NCI-H748 treated with DMSO at 0.1 percent for 48 hours (cell line): ENCODE data around the gene SLC8A2.

Source experiments
- DNase-seq: peaks from one replicate; lab custom pipeline; 2025; lab: John Stamatoyannopoulos, UW

SLC8A2 gene, protein sequence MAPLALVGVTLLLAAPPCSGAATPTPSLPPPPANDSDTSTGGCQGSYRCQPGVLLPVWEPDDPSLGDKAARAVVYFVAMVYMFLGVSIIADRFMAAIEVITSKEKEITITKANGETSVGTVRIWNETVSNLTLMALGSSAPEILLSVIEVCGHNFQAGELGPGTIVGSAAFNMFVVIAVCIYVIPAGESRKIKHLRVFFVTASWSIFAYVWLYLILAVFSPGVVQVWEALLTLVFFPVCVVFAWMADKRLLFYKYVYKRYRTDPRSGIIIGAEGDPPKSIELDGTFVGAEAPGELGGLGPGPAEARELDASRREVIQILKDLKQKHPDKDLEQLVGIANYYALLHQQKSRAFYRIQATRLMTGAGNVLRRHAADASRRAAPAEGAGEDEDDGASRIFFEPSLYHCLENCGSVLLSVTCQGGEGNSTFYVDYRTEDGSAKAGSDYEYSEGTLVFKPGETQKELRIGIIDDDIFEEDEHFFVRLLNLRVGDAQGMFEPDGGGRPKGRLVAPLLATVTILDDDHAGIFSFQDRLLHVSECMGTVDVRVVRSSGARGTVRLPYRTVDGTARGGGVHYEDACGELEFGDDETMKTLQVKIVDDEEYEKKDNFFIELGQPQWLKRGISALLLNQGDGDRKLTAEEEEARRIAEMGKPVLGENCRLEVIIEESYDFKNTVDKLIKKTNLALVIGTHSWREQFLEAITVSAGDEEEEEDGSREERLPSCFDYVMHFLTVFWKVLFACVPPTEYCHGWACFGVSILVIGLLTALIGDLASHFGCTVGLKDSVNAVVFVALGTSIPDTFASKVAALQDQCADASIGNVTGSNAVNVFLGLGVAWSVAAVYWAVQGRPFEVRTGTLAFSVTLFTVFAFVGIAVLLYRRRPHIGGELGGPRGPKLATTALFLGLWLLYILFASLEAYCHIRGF

DNA sequence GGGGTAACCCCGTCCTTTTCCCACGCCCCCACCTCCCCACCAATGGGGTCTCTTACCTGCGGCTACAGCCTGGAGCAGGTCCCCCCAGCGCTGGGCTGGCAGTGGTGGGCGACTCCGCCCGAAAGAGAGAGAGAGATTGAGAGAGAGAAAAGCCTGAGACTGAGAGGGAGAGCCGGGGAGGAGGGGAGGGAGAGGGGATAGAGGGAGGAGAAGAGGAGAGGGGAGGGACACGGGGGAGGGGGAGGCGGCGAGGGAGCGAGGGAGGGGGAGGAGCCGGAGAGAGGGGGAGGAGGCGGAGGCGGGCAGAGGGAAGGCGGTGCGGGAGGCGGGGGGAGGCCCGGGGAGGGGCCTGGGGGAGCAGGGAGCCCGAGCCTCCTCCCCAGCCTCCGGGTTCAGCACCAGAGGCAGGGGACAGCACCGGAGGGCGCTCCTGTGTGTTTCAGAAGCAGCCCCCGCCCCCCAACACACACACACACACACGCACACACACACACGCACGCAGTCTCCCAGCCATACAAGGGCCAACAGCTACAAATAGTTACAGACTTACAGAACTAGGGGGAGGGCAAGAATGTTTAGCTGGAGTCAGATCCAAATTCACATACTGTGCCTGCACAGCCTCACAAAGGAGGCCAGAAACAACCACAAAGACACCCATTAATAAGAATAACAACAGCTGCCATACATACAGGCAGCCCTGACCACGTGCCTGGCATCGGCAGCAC lies at the start of gene SLC8A2:
Gene SLC8A2, minus strand, starts transcription at position 161 of the 725 bp plus-strand sequence. CDS start 5,490 bp downstream, outside the sequence.
- peak; percentile 74 for DNase-seq

DNA sequence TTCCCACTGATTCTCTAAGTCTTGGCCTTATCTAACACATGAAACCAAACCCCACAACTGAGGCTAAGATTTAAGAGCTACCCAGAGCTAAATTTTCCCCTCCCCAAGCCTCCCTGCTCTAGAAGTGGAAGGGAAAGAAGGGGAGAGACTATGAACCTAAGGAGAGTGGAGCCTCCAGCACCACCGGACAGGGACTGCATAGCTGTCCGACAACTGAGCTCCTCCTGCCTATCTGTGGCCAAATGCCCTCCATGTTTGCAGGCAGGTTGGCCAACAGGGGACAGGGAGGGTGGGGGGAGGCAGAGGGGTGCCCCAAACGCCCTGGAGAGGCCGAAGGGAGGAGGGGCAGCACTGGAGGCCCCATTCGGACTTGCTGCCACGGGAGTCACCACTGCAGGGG lies 49.1 kb upstream of the SLC8A2 start:
- no peak for DNase-seq

DNA sequence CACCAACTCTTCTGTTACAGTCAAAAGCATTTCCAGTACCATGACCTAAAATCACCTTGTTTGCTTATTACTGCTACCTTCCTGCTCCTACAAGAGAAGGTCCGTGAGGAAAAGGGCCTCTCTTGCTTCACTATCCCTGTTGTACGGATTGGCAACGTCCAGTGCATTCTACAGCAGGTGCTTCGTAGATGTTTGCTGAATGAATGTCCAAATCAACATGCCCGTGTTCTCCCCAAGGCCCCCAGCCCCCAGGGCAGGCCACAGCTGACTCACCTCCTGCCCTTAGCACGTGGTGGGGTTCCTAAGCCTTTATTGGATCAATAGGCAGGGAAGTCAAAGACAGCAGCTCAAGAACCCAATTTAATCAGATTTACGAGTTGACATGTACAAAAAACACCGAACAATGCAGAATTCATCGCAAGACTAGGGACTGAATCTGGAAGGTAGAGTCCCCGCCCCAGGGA lies 48.7 kb upstream of the SLC8A2 start:
- no peak for DNase-seq

DNA sequence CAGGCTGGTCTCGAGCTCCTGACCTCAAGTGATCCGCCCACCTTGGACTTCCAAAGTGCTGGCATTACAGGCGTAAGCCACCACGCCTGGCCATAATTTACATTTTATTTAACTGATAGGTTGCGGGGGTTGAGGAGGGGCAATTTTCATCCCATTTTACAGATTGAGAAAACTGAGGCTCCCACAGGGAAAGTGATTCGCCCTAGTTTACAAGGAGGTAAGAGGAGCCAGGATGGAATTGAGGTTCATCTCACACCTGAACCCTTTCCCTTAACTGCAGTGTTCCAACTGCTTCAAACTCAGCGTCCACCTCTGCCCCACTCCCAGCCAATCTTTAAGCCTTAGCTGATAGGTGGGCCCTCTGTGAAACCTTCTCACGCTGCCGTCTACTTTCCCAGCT lies 47.2 kb upstream of the SLC8A2 start:
- no peak for DNase-seq

DNA sequence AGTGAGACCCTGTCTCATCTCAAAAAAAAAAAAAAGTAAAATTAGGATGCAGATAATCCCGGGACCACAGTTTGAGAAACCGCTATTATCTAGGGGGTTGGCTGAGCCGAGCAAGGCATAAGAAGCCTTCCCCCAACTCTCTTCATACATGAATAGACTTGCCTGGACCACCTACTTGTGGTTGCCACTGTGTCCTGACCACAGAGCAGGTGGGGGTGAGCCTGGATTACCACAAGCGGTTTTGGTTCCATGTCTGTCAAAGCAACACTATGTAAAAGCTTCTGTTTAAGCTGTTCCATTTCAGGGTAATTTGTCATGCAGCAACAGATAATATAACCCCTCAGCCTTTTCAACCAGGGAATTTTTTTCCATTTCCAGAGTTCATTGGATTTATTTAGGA lies 46.4 kb upstream of the SLC8A2 start:
- no peak for DNase-seq

DNA sequence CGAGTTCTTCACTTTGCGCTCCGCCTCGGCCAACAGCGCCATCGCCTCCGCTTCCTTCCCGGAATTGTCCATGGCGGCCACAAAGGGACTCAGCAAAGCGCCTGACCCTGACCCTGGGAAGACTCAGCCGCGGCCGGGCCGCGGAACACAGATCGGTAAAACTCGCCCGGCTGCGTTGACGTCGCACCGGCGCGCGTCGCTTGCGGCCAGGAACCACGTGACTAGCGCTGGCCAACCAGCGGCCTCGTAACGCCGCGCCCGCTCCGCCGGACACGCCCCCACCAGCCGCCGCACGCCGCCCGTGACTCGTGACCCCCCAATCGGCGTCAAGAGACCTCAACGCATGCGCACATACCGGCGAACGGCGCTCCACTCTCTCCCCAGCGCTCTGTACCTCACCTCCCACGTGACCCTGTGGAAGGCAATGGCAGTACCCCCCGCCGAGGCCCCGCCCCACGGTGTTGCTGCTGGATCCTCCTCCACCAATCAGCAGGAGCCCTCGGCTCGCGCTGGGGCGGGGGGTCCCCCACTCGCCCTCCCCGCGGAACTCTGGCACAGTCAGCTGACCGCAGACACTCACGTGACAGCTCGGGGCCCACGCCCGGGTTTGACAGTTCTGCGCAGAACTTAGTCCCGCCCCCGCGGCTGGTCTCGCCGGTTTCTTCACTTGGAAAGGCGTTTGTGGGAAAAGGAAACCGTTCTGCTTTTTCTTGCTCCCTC lies 43.3 kb upstream of the SLC8A2 start, which contains the start of gene NAPA:
Gene NAPA, minus strand, starts transcription at position 195 of the 720 bp plus-strand sequence. Its CDS starts 123 bp downstream, at position 72.
- peak; percentile 100 for DNase-seq

DNA sequence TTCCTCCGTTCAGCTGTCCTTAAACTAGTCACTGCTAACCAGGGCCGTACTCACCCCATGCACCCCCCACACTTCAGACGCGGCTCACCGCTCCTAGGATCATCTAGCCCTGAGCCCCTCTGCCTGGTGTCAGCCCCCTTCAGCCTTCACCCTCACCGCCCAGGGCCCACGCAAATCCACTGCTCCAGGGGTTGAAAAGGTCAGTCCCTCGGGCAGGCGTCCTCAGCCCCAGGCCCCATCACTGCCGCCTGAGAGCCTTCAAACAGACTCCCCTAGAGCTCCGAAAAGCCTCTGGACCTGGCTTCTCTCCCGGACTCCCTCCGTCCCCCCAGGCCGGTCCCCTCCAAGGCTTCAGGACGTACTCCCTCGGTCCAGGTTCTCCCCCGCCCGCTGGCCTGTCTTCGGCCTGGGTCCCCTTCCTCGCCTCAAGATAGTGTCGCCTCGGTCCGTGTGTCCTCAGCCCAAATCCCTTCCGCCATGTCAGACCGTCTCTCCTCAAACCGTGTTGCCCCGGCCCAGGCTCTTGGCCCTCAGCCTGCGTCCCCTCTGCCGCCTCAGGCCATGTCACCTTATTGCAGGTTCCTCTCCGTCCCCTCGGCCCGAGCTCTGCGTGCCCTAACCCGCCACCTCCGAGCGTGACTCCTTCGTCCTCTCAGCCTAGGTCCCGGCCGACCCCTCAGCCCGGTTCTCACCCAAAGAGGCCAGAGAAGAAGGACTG lies 42.6 kb upstream of the SLC8A2 start:
- no peak for DNase-seq

DNA sequence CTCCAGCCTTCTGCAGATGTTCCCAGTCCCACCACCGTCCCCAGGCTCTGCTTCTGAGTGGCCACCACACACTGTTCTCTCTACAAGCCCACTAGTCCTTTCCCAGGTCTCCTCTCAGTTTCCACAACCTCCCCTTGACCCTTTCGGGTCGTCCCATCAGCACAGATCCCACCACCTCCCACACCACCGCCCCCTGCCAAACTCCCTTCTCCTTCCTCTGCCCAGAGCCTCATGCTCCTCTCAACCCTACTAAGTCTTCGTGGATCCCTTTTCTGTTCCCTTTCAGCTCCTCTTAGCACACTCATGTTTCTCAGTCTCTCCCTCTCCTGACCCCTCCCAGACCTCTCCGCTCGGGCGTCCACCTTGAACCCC lies 41.2 kb upstream of the SLC8A2 start:
- DNase-seq: no peak

DNA sequence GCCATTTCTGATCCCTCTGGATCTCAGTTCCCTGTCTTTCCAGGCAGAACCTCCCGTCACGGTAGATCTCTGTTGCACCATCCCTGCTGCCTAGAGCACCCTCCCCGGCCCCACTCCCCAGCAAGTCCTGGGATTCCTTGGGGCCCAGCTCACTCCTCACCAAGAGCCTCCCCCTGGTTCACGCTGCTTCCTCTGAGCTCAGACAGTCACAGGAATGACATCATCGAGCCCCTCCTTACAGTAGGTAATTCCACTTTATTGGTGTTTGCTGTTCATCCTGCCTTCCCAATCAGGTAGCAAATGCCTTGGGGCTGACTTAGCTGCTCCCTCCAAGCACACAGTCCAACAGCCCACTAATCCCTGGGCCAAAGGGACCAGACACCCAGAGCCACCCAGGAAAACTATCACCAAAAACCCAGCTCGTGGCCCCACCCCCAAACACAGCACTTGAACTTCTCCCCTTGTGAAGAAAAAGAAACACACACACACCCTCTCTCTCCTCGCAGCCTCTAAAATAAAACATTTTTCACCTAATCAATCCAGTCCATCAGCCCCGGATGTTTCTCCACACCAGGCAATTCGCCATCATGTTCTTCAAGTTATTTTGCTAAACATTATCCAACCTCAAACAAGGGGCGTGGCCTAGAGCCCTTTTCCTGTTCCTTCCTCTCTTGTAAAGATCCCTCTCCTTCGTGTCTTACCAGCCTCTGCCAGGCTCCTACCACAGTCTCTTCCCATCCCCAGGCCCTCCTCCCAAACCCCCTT lies 40.7 kb upstream of the SLC8A2 start:
- no peak for DNase-seq

DNA sequence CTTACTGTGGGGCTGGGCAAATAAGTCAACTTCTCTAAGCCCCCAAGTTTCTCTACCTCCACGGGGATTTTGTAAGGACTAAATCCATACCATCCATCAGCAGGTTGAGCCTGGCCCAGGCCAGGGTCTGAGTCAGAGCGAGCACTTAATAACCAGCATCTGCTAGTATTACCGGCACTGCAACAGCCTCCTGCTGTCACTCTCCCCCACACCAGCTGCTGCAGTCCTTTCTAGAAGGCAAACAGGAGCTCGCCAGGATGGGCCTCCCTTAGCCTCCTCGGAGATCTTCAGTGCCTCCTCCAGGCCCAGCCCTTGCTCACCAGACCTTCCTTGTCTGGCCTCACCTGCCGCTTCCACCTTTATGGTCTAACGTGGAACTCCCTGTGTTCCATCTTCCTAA lies 40.0 kb upstream of the SLC8A2 start:
- no peak for DNase-seq

DNA sequence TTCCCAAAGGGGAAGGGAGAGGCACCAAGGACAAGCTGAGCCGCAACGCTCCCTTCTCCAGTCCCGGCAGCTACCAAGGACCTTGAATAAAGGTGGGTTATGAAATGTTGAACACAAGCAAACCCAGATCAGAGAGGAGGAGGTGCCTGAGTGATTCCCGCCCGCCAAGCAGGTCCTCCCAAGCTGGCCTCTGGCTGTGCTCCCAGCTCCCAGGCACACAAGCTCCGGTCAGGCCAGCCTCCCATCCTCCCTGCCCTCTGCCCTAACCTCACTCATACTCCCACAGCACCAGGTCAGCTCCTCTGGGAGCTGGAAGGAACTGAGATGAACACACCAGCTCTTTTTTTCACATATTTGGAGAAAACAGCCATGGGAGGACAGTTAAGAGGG lies 39.4 kb upstream of the SLC8A2 start:
- DNase-seq: no peak

DNA sequence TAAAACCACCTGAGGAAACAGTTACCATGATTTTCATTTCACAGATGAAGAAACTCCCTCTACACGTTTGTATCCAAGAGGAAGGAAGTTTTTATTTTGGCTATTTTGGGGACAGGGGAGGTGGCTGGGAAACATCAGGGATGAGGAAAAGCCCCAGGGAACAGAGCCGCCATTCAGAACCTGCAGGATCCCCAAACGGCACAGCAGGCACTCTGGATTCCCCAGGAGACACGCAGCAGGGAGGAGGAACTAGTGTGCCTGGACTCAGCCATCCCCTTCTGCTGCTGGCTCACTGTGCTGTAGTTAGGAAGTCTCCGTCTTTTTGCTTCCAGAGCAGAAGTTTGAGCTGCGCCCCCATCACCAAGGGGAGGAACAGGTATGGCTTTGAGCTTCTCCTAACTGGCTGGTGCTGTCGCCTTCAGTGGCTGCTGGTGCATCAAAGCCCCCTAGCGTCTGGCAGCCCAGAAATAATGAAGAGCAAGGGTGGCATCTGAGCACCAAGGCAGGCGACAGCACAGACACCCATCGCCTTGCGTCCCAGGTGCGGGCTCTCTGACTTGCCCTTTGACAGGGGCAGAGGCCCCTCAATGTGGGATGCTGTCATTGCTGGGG lies 38.9 kb upstream of the SLC8A2 start:
- DNase-seq: no peak

DNA sequence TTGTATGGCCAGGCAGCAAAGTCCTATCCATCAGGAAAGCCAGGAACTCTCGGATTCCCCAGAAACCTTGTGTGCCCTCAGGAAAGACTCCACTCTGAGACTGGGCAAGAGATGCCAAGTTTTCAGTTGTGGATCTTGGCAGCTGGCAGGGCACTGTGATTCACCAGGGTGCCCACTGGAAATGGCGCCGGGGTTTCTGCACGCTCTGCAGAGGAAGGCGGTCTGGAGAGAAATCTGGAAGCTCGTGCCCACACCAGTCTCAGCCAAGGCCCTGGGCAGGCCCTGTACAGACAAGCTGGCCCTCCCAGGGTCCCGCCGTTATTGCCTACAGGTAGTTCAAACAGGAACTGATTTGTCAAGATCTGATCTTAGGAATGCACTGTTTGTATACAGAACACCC lies 38.3 kb upstream of the SLC8A2 start:
- DNase-seq: no peak

DNA sequence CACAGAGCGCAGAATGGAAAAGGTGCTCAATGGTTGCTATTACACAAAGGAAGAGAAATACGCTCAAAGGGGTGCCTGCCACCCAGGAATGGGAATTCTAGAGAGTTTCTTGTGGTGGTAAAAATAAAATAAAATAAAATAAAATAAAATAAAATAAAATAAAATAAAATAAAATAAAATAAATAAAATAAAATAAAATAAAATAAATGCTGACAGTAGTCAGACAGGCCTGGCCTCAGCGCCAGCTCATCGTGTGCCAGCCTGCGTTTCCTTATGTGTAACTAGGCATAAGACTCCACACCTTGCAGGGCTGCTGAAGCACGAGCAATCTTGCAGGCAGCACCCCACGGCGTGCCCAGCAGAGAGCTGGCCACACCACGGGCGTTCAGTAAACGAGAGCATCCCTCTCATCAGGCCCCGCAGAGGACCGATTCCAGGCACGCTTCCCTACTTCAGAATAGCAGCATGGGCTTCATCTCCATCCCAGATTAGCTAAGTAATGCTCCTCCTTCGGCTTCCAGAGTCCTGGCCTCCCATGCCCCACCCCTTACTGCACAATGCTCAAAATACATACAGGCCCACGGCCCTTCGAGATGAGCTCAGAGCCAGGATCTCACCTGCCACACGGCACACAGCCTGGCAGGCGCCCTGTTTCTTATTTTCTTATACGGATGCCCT lies 37.6 kb upstream of the SLC8A2 start:
- no peak for DNase-seq

DNA sequence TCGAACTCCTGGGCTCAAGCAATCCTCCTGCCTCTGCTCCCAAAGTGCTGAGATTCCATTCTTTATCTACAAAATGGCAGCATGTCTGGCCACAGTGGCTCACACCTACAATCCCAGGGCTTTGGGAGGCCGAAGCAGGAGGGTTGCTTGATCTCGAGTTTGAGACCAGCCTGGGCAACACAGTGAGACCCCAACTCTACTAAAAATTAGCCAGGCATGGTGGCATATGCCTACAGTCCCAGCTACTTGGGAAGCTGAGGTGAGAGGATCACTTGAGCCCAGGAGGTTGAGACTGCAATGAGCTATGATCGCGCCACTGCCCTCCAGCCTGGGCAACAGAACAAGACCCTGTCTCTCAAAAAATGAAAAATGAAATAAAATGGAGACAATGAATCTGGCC lies 37.0 kb upstream of the SLC8A2 start:
- no peak for DNase-seq

DNA sequence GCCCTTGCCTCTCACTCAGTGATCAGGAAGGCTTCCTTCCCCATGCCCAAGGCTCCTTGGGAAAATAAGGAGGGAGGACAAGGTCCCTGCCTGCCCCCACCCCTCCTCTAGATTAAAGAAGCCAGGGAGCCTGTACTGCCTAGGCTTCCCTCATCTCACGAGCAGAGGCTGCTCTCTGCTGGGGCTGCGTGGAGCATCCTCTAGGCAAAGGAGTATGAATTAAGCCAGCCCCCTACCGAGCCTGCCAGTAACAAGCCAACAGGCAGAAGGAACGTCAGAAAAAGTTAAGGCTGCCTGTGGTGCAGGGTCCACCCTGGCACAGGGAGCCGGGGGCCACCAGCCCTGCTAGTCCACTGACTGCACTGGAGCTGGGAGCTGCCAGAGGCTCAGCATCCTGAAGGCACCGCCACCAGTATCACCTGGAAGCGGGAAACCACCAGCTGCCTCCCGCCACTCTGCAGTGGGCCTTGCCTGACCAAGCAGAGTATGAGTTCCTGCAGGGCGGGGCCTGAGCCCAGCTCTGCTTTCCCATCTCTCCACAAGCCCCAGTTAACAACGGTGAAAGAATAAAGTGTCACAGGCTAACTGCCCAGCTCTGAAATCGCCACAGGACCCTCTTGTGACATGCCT lies 36.3 kb upstream of the SLC8A2 start:
- no peak for DNase-seq

DNA sequence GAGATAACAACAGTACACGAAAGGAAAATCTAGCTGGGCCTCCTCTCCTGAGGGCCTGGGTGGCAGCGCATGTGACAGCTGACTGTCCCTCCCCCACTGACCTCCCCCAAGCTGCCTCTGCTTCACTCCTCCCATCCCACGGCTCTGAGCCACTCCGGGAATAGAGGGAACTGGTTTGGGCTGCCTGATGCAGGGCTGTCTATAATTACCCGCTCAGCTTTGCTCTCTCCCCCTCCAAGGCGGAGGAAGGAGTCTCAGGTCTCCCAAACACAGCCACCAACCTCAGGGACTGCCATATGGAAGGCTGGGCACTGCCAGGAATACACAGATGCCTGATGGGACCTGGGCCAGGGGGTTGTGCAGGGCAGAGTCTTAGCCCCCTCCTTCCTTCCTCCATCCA lies 35.3 kb upstream of the SLC8A2 start:
- no peak for DNase-seq

DNA sequence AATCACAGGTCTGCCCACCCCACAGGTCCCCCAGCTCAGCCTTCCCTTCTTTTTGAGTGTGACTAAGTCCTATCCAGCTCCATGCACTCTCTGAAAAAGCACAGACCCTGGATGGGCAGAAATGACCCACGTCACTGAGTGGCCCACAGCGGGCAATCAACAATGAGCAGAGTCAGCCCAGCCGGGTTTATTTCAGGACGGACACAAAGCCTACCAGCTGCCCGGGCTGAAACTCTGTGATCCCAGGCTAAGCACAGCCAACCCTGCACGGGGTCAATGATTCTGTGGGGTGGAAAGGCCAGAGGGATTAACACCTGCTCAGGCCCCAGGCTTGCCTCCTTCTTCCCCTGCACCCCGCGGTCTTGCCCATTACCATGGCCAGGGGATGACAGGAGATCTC lies 34.8 kb upstream of the SLC8A2 start:
- no peak for DNase-seq

DNA sequence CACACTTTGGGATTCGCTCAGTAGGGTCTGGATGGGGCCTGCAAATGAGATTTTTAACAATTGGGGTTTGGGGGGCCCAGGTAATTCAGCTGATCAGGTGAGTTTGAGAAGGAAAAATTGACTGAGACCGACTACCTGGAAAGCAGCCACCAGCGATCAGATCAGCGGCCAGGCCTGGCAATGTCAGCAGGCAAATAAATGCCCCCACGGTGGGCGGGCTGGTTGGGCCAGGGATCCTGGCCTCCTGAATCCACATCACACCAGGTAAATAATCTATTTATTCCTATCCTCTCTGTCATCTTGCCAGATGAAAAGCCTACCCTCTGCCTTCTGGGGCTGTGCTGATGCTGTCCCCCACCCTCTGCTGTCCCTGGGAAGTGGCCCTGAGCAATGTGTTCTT lies 33.8 kb upstream of the SLC8A2 start:
- DNase-seq: no peak
